Adrenal gland (tissue), 12 donors: Measurements from ENCODE around the gene ACVR1. TPM values are rescaled to one million over a fixed set of nuclear protein-coding genes. Genes with fewer than 3 reads are reported as not detected.

Experiments
- DNase-seq, 7 donors: peaks; one replicate each; pipeline ENCODE4 v3.0.0-alpha.2; 2019 to 2020
- H3K27ac ChIP-seq, 5 donors: fragments of 200-600 bp; sonication (generic) in 4 of 5; 1 replicate in 3 of 5; 2 replicates in 2 of 5; pipeline versions ENCODE4 v1.5.1 to v1.8.0; 2016 to 2020; ENCODE audit warnings: mild to moderate bottlenecking in 1 of 5
- H3K27me3 ChIP-seq: fragments of 200-600 bp; 2 replicates; pipeline ENCODE4 v1.8.0; 2021
- H3K36me3 ChIP-seq, 2 donors: fragments of 200-600 bp; replicated peaks in 1 of 2; 1 replicate in 1 of 2; 2 replicates in 1 of 2; pipeline versions ENCODE4 v1.5.1 to v1.8.0; 2018 to 2022
- H3K4me1 ChIP-seq, 2 donors: fragments of 200-600 bp; replicated peaks in 1 of 2; 1 replicate in 1 of 2; 2 replicates in 1 of 2; pipeline versions ENCODE4 v1.5.1 to v1.8.0; 2018 to 2021
- H3K4me3 ChIP-seq, 4 donors: fragments of 200-600 bp; sonication (generic) in 3 of 4; one replicate each; pipeline ENCODE4 v1.5.1; 2016 to 2018
- H3K9me3 ChIP-seq, 3 donors: fragments of 200-600 bp; sonication (generic) in 1 of 3; replicated peaks in 1 of 3; 1 replicate in 2 of 3; 2 replicates in 1 of 3; pipeline versions ENCODE4 v1.5.1 to v1.8.0; 2016 to 2021
- CTCF ChIP-seq, 6 experiments: fragments of 450-650 bp in 4 of 6; fragments of 200-600 bp in 2 of 6; sonication (generic) in 1 of 6; IDR thresholded peaks; 1 replicate in 5 of 6; 2 replicates in 1 of 6; pipeline versions ENCODE4 v1.5.1 to v1.8.0; 2016 to 2021; ENCODE audit warnings: antibody characterized with exemption in 6 of 6, mild to moderate bottlenecking in 2 of 6, moderate library complexity in 1 of 6
- POLR2A ChIP-seq, 2 donors: fragments of 450-650 bp; IDR thresholded peaks; one replicate each; pipeline ENCODE4 v1.6.1; 2017; ENCODE audit warnings: antibody characterized with exemption in 2 of 2, mild to moderate bottlenecking in 2 of 2, moderate library complexity in 1 of 2
- WGBS, 4 donors: extraction: QIAGEN DNeasy Blood & Tissue Kit in 2 of 4; methylation state at CpG; one replicate each; pipeline versions ENCODE4 v1.1.5 to v1.1.7; 2013 to 2017; 5-methylcytosine and 5-hydroxymethylcytosine counted together
- intact Hi-C, 2 donors: fragments of 100-400 bp; cut with DNase I; formaldehyde crosslinking; loops; one replicate each; pipeline versions ENCODE4 v1.14.1 to v1.15.0; 2022 to 2023
- polyA plus RNA-seq, 3 donors: library from polyadenylated mRNA; stranded (reverse); fragments of 200-250 nt in 2 of 3; fragments of 350-450 nt in 1 of 3; fragmentation: Illumina TruSeq in 1 of 3; extraction: RNeasy Lipid Tissue Mini Kit (QIAGEN cat#74804) in 1 of 3; gene quantifications; one replicate each; pipeline ENCODE4 v1.2.3, GENCODE V29; 2013 to 2014
- total RNA-seq, 9 donors: library from RNA; depleted of rRNA in 4 of 9; stranded (reverse); fragments of >200 nt in 4 of 9; fragments of 120-200 nt in 1 of 9; fragmentation: NEBNext Ultra II Directional in 1 of 9; extraction: Animal tissue kit (Norgen Biotek cat#: 25700) in 1 of 9; gene quantifications; one replicate each; pipeline versions ENCODE4 v1.1.0 to v1.2.4, GENCODE V29; 2013 to 2023
- donor health status: healthy with polysubstance abuse.
- donor health status: Bipolar disorder and iron deficiency.
- donor health status: DM: yes; HTN: yes; CAD: no.
- donor health status: DM: no; HTN: no; CAD: no.
- donor health status: DM: no; HTN: no; CAD: no.
- donor health status: DM: yes; HTN: yes; CAD: no.

ACVR1 gene
- total and polyA plus RNA-seq, 12 donors = 4.6 to 25.0 (median 16.0) TPM

GRCh38 chr2:157761520-157761919 is 114.6 kb downstream of the ACVR1 start:
- Histone ChIP-seq H3K4me1 (no peaks in the 10 kb centered on the region), H3K36me3 (peaks cover 0 to 17% of the 10 kb centered on the region in 2 donors), H3K27ac (no peak overlapping the region), H3K27me3 (no peaks in the 10 kb centered on the region), H3K9me3 (no peaks in the 10 kb centered on the region), H3K4me3 (no peak overlapping the region)
- no peak for DNase-seq
- TF ChIP-seq POLR2A (IDR thresholded peaks at IDR 0.05) = no peak
- TF ChIP-seq CTCF (IDR thresholded peaks at IDR 0.05) = no peak
- intact Hi-C loops = no loop called here

GRCh38 chr2:157760949-157761348 is 115.2 kb downstream of the ACVR1 start:
- no peaks in the 10 kb centered on the region for H3K9me3 ChIP-seq
- no peaks in the 10 kb centered on the region for H3K4me1 ChIP-seq
- DNase-seq = no peak
- H3K27me3 ChIP-seq = no peaks in the 10 kb centered on the region
- no peak for TF ChIP-seq CTCF (IDR thresholded peaks at IDR 0.05)
- TF ChIP-seq POLR2A (IDR thresholded peaks at IDR 0.05) = no peak
- 94 to 97% (median 94%) methylated on average over 5 of the region's 5 CpGs for WGBS, 4 donors
- intact Hi-C loops = no loop called here
- H3K27ac ChIP-seq = no peak overlapping the region
- no peak overlapping the region for H3K4me3 ChIP-seq
- peaks cover 0 to 11% of the 10 kb centered on the region in 2 donors for H3K36me3 ChIP-seq

GRCh38 chr2:157759855-157760254 is 116.3 kb downstream of the ACVR1 start:
- intact Hi-C loops = no loop called here
- Histone ChIP-seq H3K27me3 (no peaks in the 10 kb centered on the region), H3K36me3 (peaks cover 0 to under 1% of the 10 kb centered on the region in 2 donors), H3K9me3 (no peaks in the 10 kb centered on the region), H3K4me3 (no peak overlapping the region), H3K4me1 (no peaks in the 10 kb centered on the region), H3K27ac (no peak overlapping the region)
- no peak for TF ChIP-seq CTCF (IDR thresholded peaks at IDR 0.05)
- no peak for TF ChIP-seq POLR2A (IDR thresholded peaks at IDR 0.05)
- DNase-seq = no peak

GRCh38 chr2:157758586-157758985 is 117.5 kb downstream of the ACVR1 start:
- intact Hi-C loops = no loop called here
- Histone ChIP-seq H3K4me3 (no peak overlapping the region), H3K4me1 (no peaks in the 10 kb centered on the region), H3K9me3 (no peaks in the 10 kb centered on the region), H3K36me3 (no peaks in the 10 kb centered on the region), H3K27ac (no peak overlapping the region), H3K27me3 (no peaks in the 10 kb centered on the region)
- no peak for TF ChIP-seq CTCF (IDR thresholded peaks at IDR 0.05)
- no peak for TF ChIP-seq POLR2A (IDR thresholded peaks at IDR 0.05)
- 98 to 100% (median 99%) methylated on average over 2 of the region's 2 CpGs for WGBS, 4 donors
- DNase-seq = no peak
